Activated CD4-positive, alpha-beta T cell treated with anti-CD3 and anti-CD28 coated beads, Interleukin-2, Interleukin-4, amounts not matched to agents 100 ng/mL and 50 ng/mL, durations not matched to agents 16 hours and 8 hours (primary cell): ENCODE measurements around the gene KIF5C.

ENCODE experiments used
- DNase-seq: peaks from one replicate; pipeline ENCODE4 v3.0.0-alpha.2; 2020; ENCODE audit warnings: low spot score

The KIF5C gene

DNA sequence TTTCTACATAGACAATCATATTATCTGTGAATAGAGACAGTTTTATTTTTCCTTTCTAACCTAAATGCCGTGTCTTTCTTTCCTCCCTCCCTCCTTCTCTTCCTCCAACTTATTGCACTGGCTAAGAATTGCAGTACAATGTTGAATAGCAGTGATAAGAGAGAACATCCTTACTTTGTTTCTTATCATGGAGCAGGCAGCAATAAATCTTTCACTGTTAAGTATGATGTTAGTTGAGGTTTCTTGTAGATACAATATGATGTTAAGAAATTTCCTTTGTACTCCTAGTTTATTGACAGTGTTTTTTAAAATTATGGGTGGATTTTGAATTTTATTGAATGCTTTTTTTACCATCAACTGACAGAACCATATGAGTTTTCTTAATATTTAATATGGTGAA lies 169.5 kb downstream of the KIF5C start:
- no peak for DNase-seq

DNA sequence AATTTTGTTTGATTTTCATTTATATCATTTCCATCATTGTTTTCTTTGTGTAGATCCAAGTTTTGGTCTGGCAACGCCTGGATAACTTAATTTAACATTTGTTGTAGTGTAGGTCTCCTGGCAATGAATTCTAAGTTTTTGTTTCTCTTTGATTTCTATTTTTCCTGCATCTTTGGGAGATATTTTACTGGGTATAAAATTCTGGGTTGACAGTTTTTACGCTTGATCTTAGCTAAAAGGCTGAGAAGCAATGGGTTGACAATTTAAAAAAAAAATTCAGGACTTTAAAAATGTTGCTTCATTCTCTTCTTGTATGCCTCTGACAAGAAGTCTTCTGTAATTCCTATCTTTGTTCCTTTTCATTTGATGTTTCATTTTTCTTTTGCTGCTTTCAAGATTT lies 172.1 kb downstream of the KIF5C start:
- DNase-seq = no peak

- DNase-seq = no peak
Observed at GRCh38 chr2:149049142-149049541, 174.1 kb downstream of the KIF5C start.

DNA sequence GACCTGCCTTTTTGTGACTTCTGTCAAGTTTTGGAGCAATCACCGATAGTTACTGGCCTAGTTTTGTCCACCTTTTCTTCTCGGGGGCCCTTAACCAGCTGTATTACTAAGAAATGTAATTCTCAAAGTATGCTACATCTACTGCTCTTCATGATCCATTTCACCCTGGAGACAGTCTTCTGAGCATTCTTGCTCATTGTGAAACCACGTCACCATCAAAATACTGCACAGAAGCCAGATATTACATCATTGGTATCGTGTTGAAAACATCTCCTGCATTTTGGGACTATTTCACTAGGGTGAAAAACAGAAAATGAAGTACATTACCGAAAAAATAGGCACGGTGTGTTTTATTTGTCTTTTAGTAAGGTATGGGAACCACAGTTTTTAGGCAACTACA lies 175.2 kb downstream of the KIF5C start:
- DNase-seq = peak; percentile 65

- no peak for DNase-seq
Observed at GRCh38 chr2:149055751-149056150, 180.7 kb downstream of the KIF5C start.

- no peak for DNase-seq
Observed at GRCh38 chr2:149056541-149057255, 181.7 kb downstream of the KIF5C start.

DNA sequence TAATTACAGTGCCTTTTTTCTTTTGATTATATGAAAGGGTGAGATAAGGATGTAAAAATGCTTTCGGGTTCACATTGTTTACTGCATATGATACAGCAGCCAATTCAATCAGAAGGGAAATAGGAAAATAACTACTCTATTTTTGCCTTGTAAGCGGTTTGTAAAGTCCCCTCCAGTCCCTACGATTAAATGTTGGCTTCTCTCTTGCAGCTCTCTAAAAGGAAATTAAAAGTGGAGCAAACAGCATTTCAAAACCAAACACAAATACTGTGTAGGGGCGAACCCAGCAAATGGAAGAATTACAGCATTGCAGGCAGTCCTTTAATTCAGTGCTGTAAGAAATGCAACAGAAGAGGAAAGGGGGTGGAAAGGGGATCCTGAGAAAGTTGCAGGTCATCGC lies 182.4 kb downstream of the KIF5C start:
- no peak for DNase-seq

- DNase-seq = no peak
Observed at GRCh38 chr2:149058936-149059335, 183.9 kb downstream of the KIF5C start.

DNA sequence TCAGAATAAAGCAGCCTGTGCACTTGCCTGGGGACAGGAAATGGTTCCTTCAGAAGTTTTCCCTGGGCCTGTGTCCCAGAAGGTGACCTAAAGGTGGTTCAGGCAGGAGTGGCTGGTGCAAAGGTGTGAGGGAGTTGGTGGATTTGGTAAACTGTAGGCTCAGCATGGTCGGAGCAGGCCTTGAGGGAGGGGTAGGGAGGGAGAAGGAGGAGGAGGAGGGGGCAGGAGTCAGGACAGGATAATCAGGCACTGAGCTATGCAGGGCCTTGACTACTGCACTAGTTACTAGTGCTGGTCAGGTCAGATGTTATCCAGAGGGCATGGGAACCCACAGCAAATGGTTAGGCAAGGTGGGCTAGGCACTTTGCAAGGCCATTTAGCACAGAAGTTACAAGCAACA lies 184.8 kb downstream of the KIF5C start:
- no peak for DNase-seq

- no peak for DNase-seq
Observed at GRCh38 chr2:149061133-149061745, 186.2 kb downstream of the KIF5C start.

DNA sequence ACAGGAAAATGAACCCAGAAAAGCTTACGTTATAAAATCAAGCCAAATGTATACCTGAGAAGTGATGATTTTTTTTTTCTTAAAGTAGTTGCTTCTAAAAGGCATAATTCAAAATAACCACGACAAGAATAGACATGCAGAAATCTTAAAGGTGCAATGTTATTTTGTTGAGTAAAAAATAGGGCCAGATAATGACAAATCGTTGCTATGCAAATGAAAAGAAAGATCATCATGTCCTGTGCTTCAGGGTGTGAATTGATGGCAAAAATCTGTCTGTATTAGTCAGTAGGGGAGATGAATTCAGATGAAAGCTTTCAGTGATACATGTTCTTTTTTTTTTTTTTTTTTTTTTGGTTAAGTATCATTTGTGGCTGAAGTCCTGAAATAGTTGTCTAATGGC lies 187.5 kb downstream of the KIF5C start:
- no peak for DNase-seq

DNA sequence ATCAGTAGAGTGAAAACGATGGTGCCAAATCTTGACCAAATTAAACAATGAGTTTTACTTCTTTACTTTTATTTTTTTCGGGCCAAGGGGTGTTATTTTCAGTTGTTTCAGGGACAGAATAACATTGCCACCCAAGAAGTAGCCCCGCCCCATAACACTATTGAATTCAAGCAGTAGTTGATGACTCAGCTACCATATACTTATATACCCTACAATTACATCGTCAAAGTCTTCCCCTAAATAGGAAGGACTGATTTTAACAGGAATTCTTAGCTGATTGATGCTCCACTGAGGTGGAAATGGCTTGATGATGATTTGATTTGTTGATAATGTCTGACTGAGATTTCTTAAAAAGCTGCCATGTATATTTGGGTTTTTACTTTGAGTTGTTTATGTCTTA lies 188.2 kb downstream of the KIF5C start:
- DNase-seq = no peak

DNA sequence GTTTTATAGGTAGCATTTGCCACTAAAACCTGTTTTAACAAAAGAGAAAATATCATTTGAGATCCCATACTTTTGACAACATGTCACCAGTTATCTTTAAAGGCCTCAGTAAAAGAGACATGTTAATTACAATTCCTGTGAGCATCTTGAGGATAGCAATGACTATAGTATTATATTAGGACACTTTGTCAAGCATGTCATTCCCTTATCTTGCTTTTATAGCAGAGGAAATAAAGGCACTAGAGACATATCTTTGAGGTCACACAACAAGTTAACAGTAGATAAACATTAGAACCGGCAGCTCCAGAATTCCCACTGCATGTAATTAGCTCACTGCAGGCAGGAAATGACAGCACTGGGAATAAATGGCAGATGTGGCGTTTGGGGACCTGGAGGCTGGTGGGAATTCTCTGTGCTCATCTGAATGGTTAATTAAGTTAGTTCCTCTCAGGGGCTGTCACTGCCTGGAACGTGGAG lies 189.4 kb downstream of the KIF5C start:
- no peak for DNase-seq

- no peak for DNase-seq
Observed at GRCh38 chr2:149064856-149065630, 190.0 kb downstream of the KIF5C start.

DNA sequence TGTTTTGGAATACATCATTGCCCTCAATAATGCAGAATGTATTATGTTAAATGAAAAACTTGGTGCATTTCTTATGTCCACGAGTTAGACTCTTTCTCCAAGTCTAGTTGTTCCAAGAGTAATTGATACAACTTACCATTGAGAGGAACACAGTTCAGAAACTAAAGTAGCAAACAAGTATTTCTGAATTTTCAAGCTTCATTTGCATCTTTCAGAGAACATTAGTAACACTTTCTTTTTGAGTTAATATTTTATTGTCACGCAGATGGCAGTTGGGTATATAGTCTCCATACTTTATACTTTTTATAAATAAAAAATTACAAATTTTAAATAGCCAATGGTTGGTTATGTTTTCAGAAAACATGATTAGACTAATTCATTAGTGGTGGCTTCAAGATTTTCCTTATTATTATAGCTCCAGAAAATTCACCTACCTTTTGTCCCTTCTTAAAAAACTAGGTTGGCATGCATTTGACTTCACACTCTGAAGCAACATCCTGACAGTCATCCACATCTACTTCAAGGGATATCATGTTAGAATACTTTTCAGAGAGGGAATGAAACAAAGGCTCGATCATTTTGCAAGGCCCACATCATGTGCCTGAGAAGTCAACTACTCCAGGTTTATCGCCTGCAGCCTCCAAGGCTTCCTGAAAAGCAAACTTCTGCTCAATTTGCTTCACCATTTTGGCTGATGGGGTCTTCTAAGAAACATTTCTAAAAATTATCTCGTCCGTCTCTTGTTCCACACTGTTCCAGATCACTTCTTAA lies 193.4 kb downstream of the KIF5C start:
- no peak for DNase-seq

GRCh38 chr2:149068996-149069888 lies 194.2 kb downstream of the KIF5C start:
- DNase-seq = peak; percentile 62

DNA sequence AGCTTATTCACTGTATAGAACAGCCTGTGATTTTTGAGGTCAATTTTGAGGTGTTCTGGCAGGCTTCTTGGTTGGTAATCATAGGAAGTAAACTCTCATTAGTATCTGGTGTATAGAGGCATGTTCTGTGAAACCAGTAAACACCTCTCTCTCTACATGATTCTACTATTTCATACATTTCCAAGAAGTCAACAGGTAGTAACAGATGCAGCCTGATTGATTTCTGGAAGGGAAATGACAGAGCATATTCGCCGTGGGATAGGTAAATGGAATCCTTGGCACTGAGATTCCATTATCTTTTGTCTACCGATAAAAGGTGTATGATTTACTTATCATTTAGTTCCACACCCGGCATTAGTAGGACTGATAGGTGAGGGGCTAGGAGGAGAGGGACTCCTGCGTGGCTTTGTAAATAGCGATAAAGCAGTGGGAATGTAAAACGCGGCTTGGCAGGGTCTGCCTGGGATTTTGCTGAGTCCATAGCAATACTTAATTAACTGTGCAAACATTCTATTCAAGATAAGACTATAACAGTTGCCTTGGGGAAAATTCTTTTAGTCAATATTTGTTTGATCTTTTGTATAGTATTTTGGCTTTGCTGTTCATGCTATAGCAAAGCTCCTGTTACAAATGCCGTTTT lies 195.8 kb downstream of the KIF5C start:
- DNase-seq = no peak

- DNase-seq = no peak
Observed at GRCh38 chr2:149075105-149075504, 200.1 kb downstream of the KIF5C start.

GRCh38 chr2:149075853-149076252 lies 200.8 kb downstream of the KIF5C start:
- no peak for DNase-seq
